RKO (cell line): Measurements from ENCODE around the gene EPS15.
"Not testable (repeated sequence)": the region's sequence is repeated elsewhere in the genome, so short reads cannot be mapped to it uniquely, and the experiment has no call there.

Experiments
- DNase-seq: peaks from one replicate; pipeline ENCODE4 v3.0.0-alpha.2; 2016; ENCODE audit warnings: low spot score

EPS15 gene

DNA sequence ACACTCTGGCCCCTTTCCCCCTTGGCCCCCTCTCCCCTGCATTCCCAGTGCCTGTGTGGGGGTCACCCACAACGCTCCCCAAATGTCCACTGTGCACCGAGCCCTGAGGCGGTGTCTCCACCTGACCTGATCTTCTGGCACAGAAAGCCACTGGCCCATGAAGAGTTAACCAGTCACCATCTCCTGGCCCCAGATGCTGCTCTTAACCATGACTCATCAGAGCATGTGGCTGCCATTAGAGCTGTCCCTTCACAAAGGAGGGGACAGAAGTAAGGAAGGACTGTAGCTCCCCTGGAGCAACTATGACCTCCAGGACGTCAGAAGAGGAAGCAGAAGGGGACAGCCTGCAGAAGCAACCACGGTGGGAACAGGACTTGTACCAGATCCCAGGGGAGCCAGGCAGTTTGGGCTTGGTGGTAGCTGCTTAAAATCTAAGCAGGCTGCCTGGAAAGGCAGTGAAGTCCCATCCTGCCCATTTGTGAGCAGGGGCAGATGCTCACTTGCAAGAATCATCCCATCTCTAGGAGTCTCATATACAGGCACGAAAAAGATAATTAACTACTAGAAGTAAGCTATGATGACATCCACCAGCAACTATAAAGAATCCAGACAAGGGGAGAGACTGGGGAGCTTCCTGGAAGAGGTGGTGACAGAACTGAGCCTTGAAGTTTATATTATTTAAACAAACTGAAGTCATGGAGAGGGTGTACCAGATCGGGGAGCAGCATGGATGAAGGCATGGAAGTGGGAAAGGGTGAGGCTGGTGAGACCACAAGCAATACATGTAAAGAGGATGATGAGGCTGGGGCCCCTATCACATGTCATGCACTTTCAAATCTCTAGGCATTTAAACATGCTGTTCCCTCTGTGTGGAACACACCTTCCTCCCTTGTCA, 187.6 kb downstream of the EPS15 start:
- peak; percentile 68 for DNase-seq

DNA sequence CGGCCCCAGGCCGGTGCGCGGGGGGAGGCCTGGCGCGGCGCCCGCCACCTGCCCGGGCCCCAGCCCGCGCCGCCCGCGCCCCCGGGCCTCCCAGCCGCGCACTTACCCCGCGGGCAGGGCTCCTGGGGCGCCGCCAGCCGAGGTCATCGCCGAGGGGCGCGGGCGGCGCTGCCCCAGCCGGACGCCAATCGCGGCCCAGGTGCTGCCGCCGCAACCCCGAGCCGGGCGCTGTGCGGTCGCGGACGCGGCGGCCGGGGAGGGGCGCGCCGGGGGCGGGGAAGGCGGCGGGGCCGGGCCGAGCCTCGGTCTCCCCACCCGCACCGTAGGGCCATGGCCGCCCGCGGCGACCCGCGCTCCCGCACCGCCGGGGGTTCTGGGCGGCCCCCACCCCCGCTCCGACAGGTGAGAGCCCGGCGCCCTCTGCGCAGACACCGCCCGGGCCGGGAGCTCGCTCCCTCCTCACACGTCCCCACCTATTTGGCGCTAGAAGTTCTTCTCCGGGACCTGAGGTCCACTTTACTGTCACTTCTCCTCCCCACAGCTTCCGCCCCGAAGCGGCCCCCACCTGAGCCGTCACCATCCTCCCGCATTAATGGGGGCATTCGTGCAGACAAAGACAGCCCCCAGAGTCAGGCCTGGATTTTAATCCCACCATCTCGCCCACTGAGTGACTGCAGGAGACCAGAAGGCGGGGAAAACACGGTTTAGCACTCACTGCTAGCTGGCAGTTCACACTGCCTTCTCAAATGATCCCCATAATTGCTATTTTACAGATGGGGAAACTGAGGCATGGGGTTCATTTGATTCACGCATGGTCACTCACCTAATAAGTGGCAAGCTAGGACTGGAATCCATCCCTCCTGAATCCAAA, 188.5 kb downstream of the EPS15 start, which contains the start of gene TTC39A:
Gene TTC39A, minus strand, starts transcription at position 232 of the 871 bp plus-strand sequence. Its CDS starts 85 bp downstream, at position 147.
- DNase-seq, result no peak

GRCh38 chr1:51329443-51330325, 189.4 kb downstream of the EPS15 start:
- no peak for DNase-seq

DNA sequence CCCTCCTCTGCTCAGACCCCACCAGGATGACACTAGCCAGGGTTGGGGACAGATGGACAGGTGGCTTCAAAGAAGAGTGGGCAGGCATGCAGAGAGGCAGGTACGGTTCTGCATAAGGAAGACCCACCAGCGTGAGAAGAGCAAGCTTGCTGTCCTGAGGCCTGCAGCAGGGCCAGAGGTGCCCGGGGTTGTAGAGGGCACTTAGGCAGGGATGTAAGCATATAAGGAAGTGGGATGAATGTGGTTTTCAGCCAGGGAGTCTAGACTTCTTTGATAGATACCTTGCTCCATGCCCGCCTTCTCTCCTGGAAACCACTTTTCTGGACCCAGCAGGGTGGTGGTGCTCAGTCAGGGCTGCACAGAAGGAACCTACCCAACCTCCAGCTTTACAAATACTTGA, 190.1 kb downstream of the EPS15 start:
- no peak for DNase-seq

GRCh38 chr1:51328279-51328678, 190.8 kb downstream of the EPS15 start:
- no peak for DNase-seq

GRCh38 chr1:51327386-51327785, 191.7 kb downstream of the EPS15 start:
- DNase-seq, result peak; percentile 55

DNA sequence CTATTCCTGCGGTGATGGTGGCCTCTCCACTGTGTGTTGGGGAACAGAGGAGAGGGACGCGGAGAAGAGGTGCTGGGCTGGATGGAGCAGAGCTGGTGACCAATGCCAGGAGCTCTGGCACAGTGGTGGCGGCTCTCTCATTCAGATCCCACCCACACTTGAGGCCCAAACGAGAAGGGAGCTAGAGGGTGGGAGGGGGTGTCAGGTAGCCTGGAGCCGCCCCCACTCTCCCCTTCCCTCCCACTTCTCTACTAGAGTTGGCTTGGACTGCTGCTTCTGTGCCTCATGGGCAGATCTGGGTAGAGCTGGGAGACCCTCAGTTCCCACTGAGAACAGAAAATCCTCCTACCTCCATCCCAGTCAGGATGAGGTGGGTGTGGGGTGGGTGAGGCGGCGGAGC, 192.2 kb downstream of the EPS15 start:
- no peak for DNase-seq

GRCh38 chr1:51325878-51326755, 192.9 kb downstream of the EPS15 start:
- DNase-seq, result no peak

- no peak for DNase-seq
These were observed 193.7 kb downstream of the EPS15 start for GRCh38 chr1:51325391-51325790.

GRCh38 chr1:51325011-51325385, 194.1 kb downstream of the EPS15 start:
- DNase-seq, result not testable (repeated sequence)

- no peak for DNase-seq
These were observed 194.6 kb downstream of the EPS15 start for GRCh38 chr1:51324251-51325010.

- DNase-seq, result no peak
These were observed 195.3 kb downstream of the EPS15 start for GRCh38 chr1:51323778-51324177.

DNA sequence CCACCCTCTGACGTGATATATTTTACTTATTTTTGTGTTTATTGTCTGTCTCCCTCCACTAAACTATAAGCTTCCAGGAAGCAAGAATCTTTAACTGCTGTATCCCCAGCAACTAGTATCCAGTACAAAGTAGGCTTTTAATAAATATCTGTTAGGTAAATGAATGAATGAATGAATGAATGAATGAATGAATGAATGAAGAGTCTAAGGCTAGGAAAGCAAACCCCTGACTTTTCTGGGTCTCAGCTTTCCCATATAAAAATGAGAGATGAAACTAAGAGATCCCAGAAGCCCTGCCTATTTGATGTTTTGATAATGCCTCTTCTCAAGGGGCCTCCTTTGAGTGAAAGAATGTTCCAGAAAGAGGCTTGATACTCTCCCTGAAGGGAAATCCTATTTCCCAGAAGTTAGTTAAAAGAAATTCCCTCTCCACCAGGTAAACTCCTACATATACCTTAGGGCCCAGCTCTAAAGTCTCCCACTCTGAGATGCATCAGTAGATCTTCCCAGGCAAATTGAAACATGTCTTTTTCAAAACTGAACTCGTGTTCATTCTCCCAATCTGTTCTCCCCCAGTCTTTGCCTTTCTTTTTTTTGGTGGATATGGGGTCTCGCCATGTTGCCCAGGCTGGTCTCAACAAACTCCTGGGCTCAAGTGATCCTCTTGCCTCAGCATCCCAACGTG, 196.5 kb downstream of the EPS15 start:
- DNase-seq, result no peak

GRCh38 chr1:51321924-51322280, 197.2 kb downstream of the EPS15 start:
- no peak for DNase-seq

DNA sequence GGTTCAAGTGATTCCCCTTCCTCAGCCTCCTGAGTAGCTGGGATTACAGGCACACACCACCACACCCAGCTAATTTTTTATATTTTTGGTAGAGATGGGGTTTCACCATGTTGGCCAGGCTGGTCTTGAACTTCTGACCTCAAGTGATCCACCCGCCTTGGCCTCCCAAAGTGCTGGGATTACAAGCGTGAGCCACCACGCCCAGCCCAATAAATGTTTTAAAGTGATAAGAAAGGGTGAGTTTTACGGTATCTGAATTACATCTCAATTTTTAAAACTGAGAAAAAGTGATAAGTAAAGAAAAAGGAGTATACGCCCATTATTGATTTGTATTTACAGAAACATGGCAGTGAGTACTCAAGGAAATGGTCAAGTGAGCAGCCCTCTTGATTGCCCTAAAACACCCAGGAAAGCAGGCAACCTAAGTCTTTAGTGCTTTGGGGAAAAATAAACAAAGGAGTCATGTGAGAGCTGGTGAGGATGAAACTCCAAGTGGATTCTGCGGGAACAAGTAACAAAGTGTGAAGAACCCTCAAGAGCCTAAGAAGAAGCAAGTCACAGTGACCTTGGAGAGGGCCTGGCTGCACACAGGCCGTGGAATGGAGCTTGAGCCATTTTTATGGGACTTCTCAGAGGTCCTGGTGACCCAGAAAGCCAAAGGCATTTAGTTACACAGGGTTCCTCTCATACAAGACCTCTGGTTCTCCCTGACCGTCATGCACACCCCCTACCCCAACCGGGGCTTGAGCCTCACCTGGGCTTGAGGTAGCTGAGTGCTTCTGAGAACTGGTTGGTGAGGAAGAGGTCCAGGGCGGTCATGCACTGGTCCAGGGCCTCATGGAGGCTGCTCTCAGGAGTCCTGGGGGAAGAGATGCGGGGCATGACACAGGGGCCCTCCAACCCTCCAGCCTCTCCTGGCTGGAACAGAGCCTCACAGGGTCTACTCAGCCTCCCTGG, 197.8 kb downstream of the EPS15 start:
- DNase-seq, result no peak

DNA sequence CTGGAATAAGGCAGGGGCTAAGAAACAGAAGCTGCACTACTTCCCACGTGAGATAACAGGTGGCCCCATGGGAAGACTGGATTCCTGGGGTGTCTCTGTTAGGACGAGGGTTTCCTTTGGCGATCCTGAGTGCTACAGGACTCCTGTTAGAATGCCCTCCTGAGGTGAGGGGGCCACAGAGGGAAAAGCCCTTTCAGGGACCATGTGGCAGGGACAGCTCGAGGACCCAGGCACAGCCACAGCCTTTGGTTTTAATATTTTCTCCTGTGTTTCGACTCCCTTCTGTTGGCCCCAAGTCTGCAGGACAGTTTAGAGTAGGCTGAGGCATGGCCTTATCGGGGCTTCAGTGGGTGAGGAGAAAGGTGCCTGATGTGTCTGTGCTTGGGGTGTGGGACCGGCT, 201.3 kb downstream of the EPS15 start:
- no peak for DNase-seq

GRCh38 chr1:51316846-51317120, 202.3 kb downstream of the EPS15 start:
- no peak for DNase-seq

DNA sequence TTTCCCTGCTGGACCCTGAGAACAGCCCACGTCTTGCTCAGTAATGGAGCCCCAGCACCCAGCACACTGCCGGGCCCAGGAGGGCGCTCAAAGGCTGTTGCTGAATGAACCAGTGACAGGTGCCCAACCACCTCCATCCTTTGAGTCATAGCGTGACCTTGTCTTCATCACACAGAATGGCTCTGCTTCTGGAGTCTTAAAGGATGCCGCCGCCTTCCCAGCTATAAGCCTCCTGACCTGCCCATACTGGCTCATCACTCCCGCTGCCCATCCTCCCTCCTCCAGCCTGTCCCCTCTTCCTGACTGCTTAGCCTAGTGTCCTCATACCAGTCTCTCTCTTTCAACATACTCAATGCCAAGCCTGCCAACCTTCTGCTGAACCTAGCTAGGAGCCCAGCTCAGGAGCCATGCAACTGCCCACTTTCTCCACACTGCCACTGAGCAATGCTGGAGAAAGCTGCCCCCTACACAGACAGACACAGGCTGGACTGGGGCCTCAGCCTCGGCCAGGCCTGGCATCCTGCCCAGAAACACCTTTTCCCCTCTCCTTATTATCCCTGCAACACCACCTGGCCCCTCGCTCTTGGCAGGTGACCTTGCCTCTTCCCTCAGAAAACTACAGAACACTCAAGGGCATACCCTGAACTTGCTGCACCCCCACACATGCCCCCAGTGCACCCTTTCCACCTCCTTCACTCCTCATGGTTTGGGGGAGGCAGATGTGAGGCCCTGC, 202.8 kb downstream of the EPS15 start:
- no peak for DNase-seq
